CD4-positive, alpha-beta T cell treated with Interleukin-21 for 1 hour (primary cell): Measurements from ENCODE around the gene SPATA20.

ENCODE experiments used
- DNase-seq: peaks from one replicate; pipeline ENCODE4 v3.0.0-alpha.2; 2020

Gene SPATA20

GRCh38 chr17:50520483-50520882 lies 26.5 kb upstream of the SPATA20 start:
- DNase-seq = no peak

DNA sequence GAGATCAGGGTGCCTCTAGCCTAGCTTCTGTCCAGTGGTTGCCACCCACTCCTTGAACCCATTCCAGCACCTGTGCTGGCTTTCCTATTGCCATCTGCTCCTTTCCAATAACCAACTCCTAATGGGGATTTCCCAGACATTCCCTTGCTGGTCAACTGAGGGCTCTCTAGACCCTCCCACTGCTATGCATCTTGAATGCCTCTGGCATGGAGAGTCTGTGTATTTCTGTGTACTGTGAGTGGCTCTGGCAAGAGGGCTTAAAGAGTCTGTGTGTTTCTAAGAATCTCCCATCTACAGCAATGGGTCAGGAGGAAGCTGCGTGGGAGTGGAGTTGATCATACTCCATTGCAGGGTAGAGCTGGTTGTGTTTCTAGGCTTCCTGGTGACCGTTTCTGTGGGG lies 25.5 kb upstream of the SPATA20 start:
- DNase-seq = no peak

DNA sequence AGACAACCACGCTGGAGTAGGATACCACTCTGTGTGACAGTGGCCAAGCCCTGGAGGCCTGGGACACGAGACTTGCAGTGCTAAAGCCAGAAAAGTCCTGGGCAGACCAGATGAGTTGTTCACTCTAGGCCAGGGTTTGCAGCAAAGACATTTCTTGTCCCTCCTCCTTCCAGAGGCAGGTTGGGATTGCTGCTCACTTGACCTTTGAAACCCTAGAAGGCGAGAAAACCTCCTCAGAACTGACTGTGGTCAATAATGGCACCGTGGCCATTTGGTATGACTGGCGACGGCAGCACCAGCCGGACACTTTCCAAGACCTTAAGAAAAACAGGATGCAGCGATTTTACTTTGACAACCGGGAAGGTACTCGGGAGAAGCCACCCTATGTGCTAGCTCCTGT lies 24.2 kb upstream of the SPATA20 start:
- DNase-seq = no peak

DNA sequence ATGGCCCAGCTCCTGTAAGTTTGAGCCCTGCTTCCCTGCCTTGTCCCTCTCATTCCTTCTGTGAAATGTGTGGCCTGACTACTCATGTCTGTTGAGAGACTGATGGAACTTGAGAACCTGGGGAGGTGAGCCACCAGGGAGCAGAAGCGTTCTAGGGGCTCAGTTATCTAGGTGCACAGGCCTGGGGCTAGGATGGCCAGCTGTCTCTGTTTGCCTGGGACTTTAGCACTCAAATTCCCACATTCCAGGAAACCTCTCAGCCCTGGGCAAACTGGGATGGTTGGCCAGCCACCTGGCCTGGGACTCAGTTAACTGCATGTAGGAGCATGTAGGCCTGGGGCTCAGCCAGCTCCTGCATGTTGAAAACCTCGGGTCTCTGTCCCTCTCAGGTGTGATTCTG lies 23.8 kb upstream of the SPATA20 start:
- no peak for DNase-seq

DNA sequence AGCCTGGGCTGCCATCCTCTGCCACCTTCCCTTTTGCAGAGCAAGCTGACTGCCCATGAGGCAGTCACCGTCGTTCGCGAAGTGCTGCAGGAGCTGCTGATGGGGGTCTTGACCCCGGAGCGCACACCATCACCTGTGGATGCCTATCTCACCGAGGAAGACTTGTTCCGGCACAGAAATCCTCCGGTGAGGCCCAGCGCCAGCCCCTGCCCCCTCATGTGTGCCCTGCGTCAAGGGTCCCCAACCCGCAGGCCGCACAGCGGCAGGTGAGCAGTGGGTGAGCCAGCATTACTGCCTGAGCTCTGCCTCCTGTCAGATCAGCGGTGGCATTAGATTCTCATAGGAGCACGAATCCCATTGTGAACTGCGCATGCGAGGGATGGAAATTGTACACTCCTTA lies 22.1 kb upstream of the SPATA20 start:
- DNase-seq = no peak

DNA sequence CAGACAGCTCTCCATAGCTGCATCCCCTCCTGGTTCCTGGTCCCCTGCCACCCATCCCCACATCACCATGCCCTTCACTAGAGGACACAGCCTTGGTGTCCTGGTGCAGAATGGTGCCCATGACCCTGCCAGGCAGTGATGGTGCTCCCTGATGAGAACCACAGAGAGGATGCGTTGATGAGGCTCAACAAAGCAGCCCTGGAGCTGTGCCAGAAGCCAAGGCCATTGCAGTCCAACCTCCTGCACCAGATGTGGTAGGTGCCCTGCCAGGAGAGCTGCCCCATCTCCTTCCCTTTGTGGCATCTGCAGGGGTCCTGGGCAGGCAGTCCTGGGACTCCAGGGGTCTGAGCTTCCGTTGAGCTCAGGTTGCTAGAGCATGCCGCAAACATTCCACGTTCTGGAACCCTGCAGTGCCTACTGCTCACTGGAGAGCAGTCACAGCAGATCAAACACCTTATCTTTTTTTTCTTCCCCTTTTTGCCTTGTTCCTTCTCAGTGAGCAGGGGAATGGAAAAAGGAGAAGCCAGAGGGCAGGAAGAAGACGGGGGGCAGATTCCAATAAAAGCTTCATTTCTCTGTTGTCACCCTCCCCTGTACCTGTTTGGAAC lies 19.7 kb upstream of the SPATA20 start:
- no peak for DNase-seq

- DNase-seq = no peak
Observed at GRCh38 chr17:50527949-50528474, 19.0 kb upstream of the SPATA20 start.

GRCh38 chr17:50529849-50530248 lies 17.1 kb upstream of the SPATA20 start:
- no peak for DNase-seq

DNA sequence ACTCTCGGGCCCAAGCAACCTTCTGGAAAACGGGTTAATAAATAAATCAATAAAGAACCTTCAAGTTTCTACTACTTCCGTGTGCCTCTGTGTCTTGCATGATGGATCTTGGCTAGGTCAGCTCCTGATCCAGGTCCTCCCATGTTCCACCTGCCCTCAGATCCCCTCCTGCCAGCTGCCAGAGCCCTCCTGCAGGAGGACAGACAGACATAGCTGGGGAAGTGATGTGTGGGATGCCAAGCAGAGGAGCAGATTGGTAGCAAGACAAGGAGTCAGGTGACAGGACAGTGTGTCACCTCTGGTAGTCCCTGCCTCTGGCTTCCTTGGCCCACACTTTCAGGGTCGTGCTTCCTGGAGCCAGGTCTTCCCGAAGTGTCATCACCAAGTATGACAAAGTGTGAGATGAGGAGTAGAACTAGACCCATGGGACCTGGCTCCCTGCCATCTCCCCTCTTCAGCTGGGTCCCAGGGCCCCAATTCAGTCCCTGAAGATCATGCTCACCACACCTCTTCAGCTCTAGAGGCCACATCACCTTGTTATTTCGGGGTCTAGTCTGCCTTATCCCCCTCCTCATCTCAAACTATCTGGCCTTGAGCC lies 15.4 kb upstream of the SPATA20 start:
- DNase-seq = no peak

- DNase-seq = no peak
Observed at GRCh38 chr17:50532452-50533024, 14.4 kb upstream of the SPATA20 start, which contains the start of gene EPN3. TSS of gene EPN3 (plus strand) at chr17:50532735. CDS start at chr17:50536557, 3,822 bp downstream.

DNA sequence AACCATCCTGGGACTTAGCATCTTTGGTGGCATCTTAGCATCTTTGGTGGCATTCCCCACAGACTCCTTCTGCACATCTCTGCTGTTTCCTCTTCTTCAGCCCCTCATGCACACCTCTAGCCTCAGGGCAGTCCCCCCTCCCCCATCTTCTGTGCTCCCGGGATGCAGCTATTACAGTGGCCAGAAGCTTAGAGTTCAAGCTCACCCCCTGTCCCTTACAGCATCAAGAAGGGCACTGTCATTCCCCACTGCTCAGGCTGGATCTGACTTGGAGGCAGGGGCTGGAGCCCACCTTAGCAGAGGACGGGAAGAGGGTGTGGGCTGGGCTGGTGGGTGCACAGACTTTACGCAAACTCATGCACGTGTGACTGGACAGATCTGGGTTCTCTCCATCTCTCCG lies 13.8 kb upstream of the SPATA20 start:
- no peak for DNase-seq

DNA sequence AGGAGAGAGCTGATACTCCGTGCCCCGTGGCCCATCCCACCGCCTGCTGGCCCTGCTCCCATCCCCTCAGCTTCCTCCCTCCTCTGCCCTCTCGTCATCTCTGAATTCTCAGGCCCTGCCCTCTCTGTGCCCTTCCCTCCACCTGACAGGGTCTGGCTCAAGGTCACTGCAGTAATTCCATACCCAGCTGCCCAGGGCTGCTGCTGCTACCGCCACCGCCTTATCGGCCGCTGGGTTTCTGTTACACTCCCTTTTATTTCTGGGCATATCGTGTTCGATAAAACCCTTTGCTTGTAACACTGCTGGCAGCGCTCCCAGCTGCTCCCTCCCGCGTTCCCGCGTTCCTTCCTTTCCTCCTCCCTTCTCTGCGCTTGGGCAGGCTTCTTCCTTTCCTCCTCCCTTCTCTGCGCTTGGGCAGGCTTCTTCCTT lies 13.2 kb upstream of the SPATA20 start:
- no peak for DNase-seq

DNA sequence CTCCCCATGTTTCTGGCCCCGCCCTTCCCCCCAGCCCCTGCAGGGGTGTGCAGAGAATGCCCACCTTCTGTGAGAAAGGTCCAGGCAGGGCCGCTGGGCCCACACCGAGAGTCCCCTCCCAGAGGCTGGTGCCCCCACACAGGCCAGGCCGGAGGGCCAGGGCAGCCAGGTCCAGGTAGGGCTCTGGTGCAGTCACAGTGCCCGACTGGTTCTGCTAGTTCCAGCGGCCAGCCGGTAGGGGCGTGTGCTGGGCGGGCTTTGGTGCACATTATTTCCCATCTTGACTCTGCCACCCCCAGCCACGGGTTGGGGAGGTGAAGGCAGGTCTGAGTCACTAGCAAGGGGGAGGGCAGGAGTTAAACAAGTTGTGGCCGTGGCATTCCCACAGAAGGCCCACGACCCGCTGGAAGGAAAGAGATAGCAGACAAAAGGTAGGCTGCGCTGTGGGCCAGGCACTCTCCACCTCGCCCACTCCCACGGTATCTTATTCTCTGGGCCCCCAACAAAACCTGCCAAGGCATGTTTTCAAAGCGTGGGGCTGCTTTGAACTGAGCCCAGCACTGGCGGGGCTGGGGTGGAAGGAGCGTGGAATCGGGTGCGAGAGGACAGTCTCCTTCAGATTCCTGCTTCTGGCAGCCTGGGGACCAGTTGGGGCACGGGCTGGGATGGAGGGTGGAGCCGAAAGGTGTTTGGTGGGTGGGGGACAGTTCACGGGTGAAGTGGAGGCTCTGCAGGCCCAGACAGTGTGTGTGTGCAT lies 12.6 kb upstream of the SPATA20 start:
- no peak for DNase-seq

- no peak for DNase-seq
Observed at GRCh38 chr17:50534979-50535326, 12.0 kb upstream of the SPATA20 start.

DNA sequence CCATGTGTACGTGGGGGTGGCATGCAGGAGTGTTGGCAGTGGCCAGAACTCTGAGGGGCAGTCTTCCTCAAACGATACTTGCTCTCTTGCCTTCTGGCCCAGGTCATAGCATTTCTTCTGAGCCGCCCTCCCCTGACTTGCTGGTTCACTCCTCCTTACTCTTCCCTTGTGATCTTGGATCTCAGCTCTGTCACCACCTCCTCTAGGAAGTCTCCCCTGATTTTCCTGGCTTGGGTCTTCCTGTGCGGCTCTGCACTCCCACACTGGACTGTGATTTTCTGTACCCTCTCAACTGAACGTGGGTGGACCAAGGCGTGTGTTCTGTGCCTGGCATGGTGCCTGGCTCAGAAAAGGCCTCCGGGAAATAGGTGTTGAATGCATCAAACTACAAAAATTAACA lies 11.6 kb upstream of the SPATA20 start:
- no peak for DNase-seq

DNA sequence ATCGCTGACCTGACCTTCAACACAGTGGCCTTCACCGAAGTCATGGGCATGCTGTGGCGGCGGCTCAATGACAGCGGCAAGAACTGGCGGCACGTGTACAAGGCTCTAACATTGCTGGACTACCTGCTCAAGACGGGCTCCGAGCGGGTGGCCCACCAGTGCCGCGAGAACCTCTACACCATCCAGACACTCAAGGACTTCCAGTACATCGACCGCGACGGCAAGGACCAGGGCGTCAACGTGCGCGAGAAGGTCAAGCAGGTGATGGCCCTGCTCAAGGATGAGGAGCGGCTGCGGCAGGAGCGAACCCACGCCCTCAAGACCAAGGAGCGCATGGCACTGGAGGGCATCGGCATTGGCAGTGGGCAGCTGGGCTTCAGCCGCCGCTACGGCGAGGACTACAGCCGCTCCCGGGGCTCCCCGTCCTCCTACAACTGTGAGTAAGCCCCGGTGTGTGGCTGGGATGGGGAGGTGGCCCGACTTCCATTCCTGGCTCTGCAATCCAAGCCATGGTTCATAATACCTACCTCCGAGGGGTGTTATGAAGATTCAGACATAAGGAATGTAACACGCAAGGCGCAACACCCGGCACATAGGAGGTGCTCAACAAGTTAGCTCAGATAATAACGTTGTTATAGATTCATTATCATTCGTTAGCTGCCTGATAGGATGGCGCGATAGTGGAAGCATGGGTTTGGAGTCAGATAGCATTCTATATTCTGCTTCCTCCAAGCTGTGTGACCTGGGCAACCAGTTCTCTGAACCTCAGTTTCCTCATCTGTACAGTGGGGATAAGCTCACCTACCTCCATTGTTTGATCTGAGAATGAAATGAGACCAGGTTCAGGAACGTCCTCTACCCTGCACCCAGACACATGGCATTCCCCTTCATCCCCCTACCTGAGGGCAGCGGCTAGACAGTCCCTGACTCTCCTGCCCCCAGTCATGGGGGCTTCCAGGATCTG lies 10.0 kb upstream of the SPATA20 start:
- DNase-seq = no peak

GRCh38 chr17:50537721-50538548 lies 9.0 kb upstream of the SPATA20 start:
- no peak for DNase-seq

DNA sequence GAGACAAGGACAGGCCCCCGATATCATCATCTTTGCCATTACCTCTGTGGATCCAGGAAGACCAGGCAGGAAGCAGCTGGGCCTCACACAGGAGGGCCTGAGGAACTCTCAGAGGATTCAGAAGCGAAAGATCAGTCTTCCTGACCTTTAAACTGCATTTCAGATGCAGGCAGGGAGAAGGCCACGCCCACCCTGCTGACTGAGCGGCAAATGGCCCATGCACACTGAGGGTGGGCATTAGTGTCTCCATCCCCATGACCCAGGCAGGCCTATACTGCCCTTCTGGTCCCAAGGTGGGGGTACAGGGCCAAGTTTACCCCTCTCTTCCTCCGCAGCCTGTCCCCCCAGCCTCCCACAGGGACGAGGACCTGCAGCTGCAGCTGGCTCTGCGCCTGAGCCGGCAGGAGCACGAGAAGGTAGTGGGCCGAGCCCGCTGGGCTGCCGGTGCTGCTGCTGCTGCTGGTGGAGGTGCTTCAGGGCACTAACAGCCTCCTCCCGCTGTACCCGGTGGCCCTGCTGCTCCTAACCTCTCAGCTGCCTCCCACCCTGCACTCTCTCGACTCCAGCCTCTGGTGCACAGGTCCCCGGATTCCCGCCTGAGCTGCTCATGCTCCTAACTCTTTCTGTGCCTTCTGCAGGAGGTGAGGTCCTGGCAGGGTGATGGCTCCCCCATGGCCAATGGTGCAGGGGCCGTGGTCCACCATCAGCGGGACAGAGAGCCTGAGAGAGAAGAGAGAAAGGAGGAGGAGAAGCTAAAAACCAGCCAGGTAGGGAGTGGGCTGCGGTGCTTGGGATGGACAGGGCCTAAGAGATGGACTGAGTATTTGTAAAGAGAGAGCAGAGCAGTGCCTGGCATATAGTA lies 8.2 kb upstream of the SPATA20 start:
- no peak for DNase-seq

DNA sequence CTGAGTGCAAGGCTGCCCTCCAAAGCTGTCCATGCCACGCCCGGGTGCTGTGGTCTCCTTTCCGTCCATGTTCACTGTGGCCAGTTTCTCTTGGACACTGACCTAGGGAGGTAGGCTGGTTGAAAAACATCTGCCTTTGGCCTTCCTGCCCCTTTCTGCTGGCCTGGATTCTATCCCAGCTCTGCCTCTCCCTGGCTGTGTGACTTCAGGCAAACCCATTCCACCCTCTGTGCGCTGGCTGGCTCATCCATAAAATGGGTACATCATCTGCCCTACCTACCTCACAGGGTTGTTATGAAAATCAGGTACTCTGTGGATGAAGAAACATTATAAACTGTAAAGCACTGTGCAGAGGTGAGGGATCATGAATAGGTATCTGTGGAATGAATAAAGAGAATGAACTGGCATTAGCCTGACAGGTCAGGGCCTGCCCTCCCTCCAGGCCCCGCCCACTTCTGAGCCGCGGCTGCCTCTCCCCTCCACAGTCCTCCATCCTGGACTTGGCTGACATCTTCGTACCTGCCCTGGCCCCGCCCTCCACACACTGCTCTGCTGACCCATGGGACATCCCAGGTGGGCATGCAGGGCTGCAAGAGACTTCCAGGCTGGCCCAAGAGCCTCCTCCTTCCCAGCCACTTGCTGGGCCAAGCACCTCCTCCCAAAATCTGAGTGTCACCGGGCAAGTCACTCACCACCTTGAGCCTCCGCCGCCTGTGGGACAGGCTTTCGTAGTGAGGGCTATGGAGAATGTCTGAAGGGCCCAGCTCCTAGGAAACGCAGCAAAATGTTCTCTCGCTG lies 7.0 kb upstream of the SPATA20 start:
- no peak for DNase-seq
